OCI-LY1 (cell line): ENCODE measurements around the gene NPAS3.

Experiments used
- H2AFZ ChIP-seq: fragments of 200-600 bp; sonication (generic), shearing (Covaris generic); 2 replicates; pipeline ENCODE4 v1.6.0; 2014; ENCODE audit warnings: antibody characterized with exemption, mild to moderate bottlenecking, low read length
- H3F3A ChIP-seq: fragments of 200-600 bp; sonication (generic), shearing (Covaris generic); 2 replicates; pipeline ENCODE4 v1.6.0; 2014; ENCODE audit warnings: mild to moderate bottlenecking, antibody characterized with exemption, low read length, moderate library complexity; ENCODE audit not compliant: insufficient read depth
- H3K27ac ChIP-seq: fragments of 200-600 bp; sonication (generic); 2 replicates; pipeline ENCODE4 v1.5.1; 2014; ENCODE audit warnings: low read length, mixed run types, mild to moderate bottlenecking, low read depth; ENCODE audit not compliant: poor library complexity, severe bottlenecking
- H3K27me3 ChIP-seq: fragments of 200-600 bp; sonication (generic); 2 replicates; pipeline ENCODE4 v1.6.0; 2014; ENCODE audit warnings: antibody characterized with exemption, mild to moderate bottlenecking, low read length, moderate library complexity; ENCODE audit not compliant: insufficient read depth
- H3K36me3 ChIP-seq: fragments of 200-600 bp; sonication (generic); 2 replicates; pipeline ENCODE4 v1.6.1; 2014; ENCODE audit warnings: mild to moderate bottlenecking, antibody characterized with exemption, low read length, moderate library complexity, mixed read lengths; ENCODE audit not compliant: insufficient read depth
- H3K4me1 ChIP-seq: fragments of 200-600 bp; sonication (generic); 2 replicates; pipeline ENCODE4 v1.5.1; 2014; ENCODE audit warnings: mild to moderate bottlenecking, low read length, moderate library complexity; ENCODE audit not compliant: insufficient read depth, severe bottlenecking
- H3K4me2 ChIP-seq: fragments of 200-600 bp; sonication (generic), shearing (Covaris generic); 2 replicates; pipeline ENCODE4 v1.6.1; 2014; ENCODE audit warnings: low read length
- H3K4me3 ChIP-seq: fragments of 200-600 bp; sonication (generic); 2 replicates; pipeline ENCODE4 v1.5.1; 2014; ENCODE audit warnings: low read length, low read depth, mild to moderate bottlenecking, mixed read lengths; ENCODE audit not compliant: poor library complexity, severe bottlenecking
- H3K79me2 ChIP-seq: fragments of 200-600 bp; shearing (Covaris generic); 2 replicates; pipeline ENCODE4 v1.6.1; 2016; ENCODE audit warnings: mixed run types, low read length, mixed read lengths; ENCODE audit not compliant: insufficient read depth
- H3K9ac ChIP-seq: fragments of 200-600 bp; sonication (generic), shearing (Covaris generic); 2 replicates; pipeline ENCODE4 v1.6.1; 2014; ENCODE audit warnings: mild to moderate bottlenecking, low read length, mixed read lengths
- H3K9me2 ChIP-seq: fragments of 200-600 bp; sonication (generic), shearing (Covaris generic); 2 replicates; pipeline ENCODE4 v1.6.1; 2014; ENCODE audit warnings: low read depth, mild to moderate bottlenecking, low read length, mixed read lengths
- H3K9me3 ChIP-seq: fragments of 200-600 bp; shearing (Covaris generic); 2 replicates; pipeline ENCODE4 v1.6.1; 2014; ENCODE audit warnings: low read length, mixed read lengths
- H4K20me1 ChIP-seq: fragments of 200-600 bp; sonication (generic), shearing (Covaris generic); 2 replicates; pipeline ENCODE4 v1.6.0; 2016; ENCODE audit warnings: mild to moderate bottlenecking, low read length; ENCODE audit not compliant: insufficient read depth
- CTCF ChIP-seq: fragments of 200-600 bp; sonication (generic), shearing (Covaris generic); IDR thresholded peaks from 2 replicates; pipeline ENCODE4 v1.5.1; 2017; ENCODE audit warnings: mild to moderate bottlenecking, antibody characterized with exemption, low read length, moderate library complexity, mixed read lengths
- EZH2 ChIP-seq: fragments of 200-600 bp; sonication (generic), shearing (Covaris generic); IDR thresholded peaks from 2 replicates; pipeline ENCODE4 v1.8.0; 2017; ENCODE audit warnings: borderline replicate concordance, mixed run types, mild to moderate bottlenecking, antibody characterized with exemption, low read length, moderate library complexity, mixed read lengths

Gene NPAS3

GRCh38 chr14:33707716-33708115 is 769.0 kb downstream of the NPAS3 start:
- Histone ChIP-seq H4K20me1 (no peaks in the 10 kb centered on the region), H3K9me2 (no peaks in the 10 kb centered on the region), H3K4me2 (no peak overlapping the region), H3K79me2 (no peaks in the 10 kb centered on the region), H3K9me3 (no peaks in the 10 kb centered on the region), H3K27me3 (no peaks in the 10 kb centered on the region), H3F3A (no peaks in the 10 kb centered on the region), H3K36me3 (no peaks in the 10 kb centered on the region), H2AFZ (no peak overlapping the region), H3K4me3 (no peak overlapping the region), H3K4me1 (no peaks in the 10 kb centered on the region), H3K9ac (no peak overlapping the region), H3K27ac (no peak overlapping the region)
- no peak for TF ChIP-seq EZH2
- TF ChIP-seq CTCF, result no peak

- TF ChIP-seq CTCF, result no peak
- no peak for TF ChIP-seq EZH2
- no peaks in the 10 kb centered on the region for H4K20me1 ChIP-seq
- no peaks in the 10 kb centered on the region for H3F3A ChIP-seq
- no peaks in the 10 kb centered on the region for H3K9me3 ChIP-seq
- no peak overlapping the region for H3K4me2 ChIP-seq
- no peaks in the 10 kb centered on the region for H3K4me1 ChIP-seq
- no peaks in the 10 kb centered on the region for H3K27me3 ChIP-seq
- H3K9ac ChIP-seq, result no peak overlapping the region
- no peaks in the 10 kb centered on the region for H3K79me2 ChIP-seq
- H3K4me3 ChIP-seq, result no peak overlapping the region
- no peak overlapping the region for H2AFZ ChIP-seq
- no peaks in the 10 kb centered on the region for H3K36me3 ChIP-seq
- H3K27ac ChIP-seq, result no peak overlapping the region
- H3K9me2 ChIP-seq, result no peaks in the 10 kb centered on the region
Observed at GRCh38 chr14:33709283-33709682, 770.6 kb downstream of the NPAS3 start.

- no peak overlapping the region for H3K4me3 ChIP-seq
- no peak for TF ChIP-seq EZH2
- no peak for TF ChIP-seq CTCF
- H3K27me3 ChIP-seq, result no peaks in the 10 kb centered on the region
- H3K4me2 ChIP-seq, result no peak overlapping the region
- no peak overlapping the region for H2AFZ ChIP-seq
- H3K36me3 ChIP-seq, result no peaks in the 10 kb centered on the region
- no peaks in the 10 kb centered on the region for H4K20me1 ChIP-seq
- H3K27ac ChIP-seq, result no peak overlapping the region
- no peak overlapping the region for H3K9ac ChIP-seq
- no peaks in the 10 kb centered on the region for H3K4me1 ChIP-seq
- H3K79me2 ChIP-seq, result no peaks in the 10 kb centered on the region
- H3K9me2 ChIP-seq, result no peaks in the 10 kb centered on the region
- no peaks in the 10 kb centered on the region for H3K9me3 ChIP-seq
- H3F3A ChIP-seq, result no peaks in the 10 kb centered on the region
Observed at GRCh38 chr14:33709711-33710110, 771.0 kb downstream of the NPAS3 start.
